HepG2 (cell line): ENCODE results near the gene TEX22. TPM values are rescaled to one million over a fixed set of nuclear protein-coding genes. Genes with fewer than 3 reads are reported as not detected.
A peak's percentile ranks its signal among the peaks of the same experiment; 100 is the strongest.

Source experiments
- CERS6 ChIP-seq: sonication (generic); formaldehyde crosslinking; IDR thresholded peaks from 2 replicates; pipeline ENCODE4 v1.5.0; 2020; ENCODE audit warnings: missing genetic modification reagents
- ELF4 ChIP-seq: sonication (generic); formaldehyde crosslinking; IDR thresholded peaks from 2 replicates; pipeline ENCODE4 v1.5.0; 2020; ENCODE audit warnings: missing genetic modification reagents, mild to moderate bottlenecking, moderate library complexity, borderline replicate concordance
- GABPA ChIP-seq, 2 experiments: IDR thresholded peaks; 2 replicates each; pipeline ENCODE4 v1.6.1; 2011 to 2016; ENCODE audit warnings: low read depth in 2 of 2, low read length in 1 of 2, missing biosample characterization in 1 of 2, missing genetic modification characterization in 1 of 2
- KMT2A ChIP-seq: sonication (generic); formaldehyde crosslinking; IDR thresholded peaks from 2 replicates; pipeline ENCODE4 v1.4.0; 2020; ENCODE audit warnings: missing genetic modification reagents
- LCORL ChIP-seq, 2 experiments: fragments of 450-650 bp in 1 of 2; sonication (generic) in 1 of 2; formaldehyde crosslinking in 1 of 2; IDR thresholded peaks; 2 replicates each; pipeline versions ENCODE4 v1.5.0 to v1.6.1; 2017 to 2020; ENCODE audit warnings: antibody characterized with exemption in 1 of 2, missing genetic modification reagents in 1 of 2
- LRRFIP1 ChIP-seq: sonication (generic); formaldehyde crosslinking; conservative IDR thresholded peaks from 2 replicates; pipeline ENCODE4 v1.4.0; 2020; ENCODE audit warnings: missing genetic modification reagents
- SAP130 ChIP-seq: IDR thresholded peaks from 2 replicates; pipeline ENCODE4 v1.6.1; 2016; ENCODE audit warnings: low read depth
- SIX1 ChIP-seq: sonication (generic); formaldehyde crosslinking; IDR thresholded peaks from 2 replicates; pipeline ENCODE4 v1.4.0; 2020; ENCODE audit warnings: missing genetic modification reagents, borderline replicate concordance
- TFDP2 ChIP-seq: sonication (generic); formaldehyde crosslinking; IDR thresholded peaks from 2 replicates; pipeline ENCODE4 v1.4.0; 2020; ENCODE audit warnings: missing genetic modification reagents
- TOPORS ChIP-seq: sonication (generic); formaldehyde crosslinking; IDR thresholded peaks from 2 replicates; pipeline ENCODE4 v1.8.0; 2023; ENCODE audit warnings: mild to moderate bottlenecking, missing genetic modification reagents
- YY1 ChIP-seq: IDR thresholded peaks from 2 replicates; pipeline ENCODE4 v1.6.1; 2011; ENCODE audit warnings: low read length, low read depth, moderate library complexity, mild to moderate bottlenecking; ENCODE audit not compliant: insufficient read depth, insufficient replicate concordance
- ZBTB1 ChIP-seq: sonication (generic); formaldehyde crosslinking; IDR thresholded peaks from 2 replicates; pipeline ENCODE4 v1.4.0; 2020; ENCODE audit warnings: missing genetic modification reagents, borderline replicate concordance
- ZBTB26 ChIP-seq: IDR thresholded peaks from 2 replicates; pipeline ENCODE4 v1.6.1; 2016; ENCODE audit warnings: missing compliant biosample characterization, missing genetic modification reagents, borderline replicate concordance
- ZBTB39 ChIP-seq: sonication (generic); formaldehyde crosslinking; IDR thresholded peaks from 2 replicates; pipeline ENCODE4 v1.5.0; 2020; ENCODE audit warnings: missing genetic modification reagents
- ZNF124 ChIP-seq: sonication (generic); formaldehyde crosslinking; IDR thresholded peaks from 2 replicates; pipeline ENCODE4 v1.4.0; 2020; ENCODE audit warnings: missing genetic modification reagents
- ZNF354B ChIP-seq: sonication (generic); formaldehyde crosslinking; IDR thresholded peaks from 2 replicates; pipeline ENCODE4 v1.8.0; 2022; ENCODE audit warnings: mild to moderate bottlenecking, missing genetic modification reagents
- ZNF547 ChIP-seq: sonication (generic); formaldehyde crosslinking; IDR thresholded peaks from 2 replicates; pipeline ENCODE4 v1.5.1; 2020; ENCODE audit warnings: mild to moderate bottlenecking, missing genetic modification reagents
- ZNF660 ChIP-seq: sonication (generic); formaldehyde crosslinking; IDR thresholded peaks from 2 replicates; pipeline ENCODE4 v1.5.1; 2020; ENCODE audit warnings: mild to moderate bottlenecking, low read depth, missing genetic modification reagents, borderline replicate concordance
- ZNF749 ChIP-seq: sonication (generic); formaldehyde crosslinking; IDR thresholded peaks from 2 replicates; pipeline ENCODE4 v1.8.0; 2022; ENCODE audit warnings: mild to moderate bottlenecking, missing genetic modification reagents, moderate library complexity, borderline replicate concordance
- polyA plus RNA-seq, 8 experiments: library from polyadenylated mRNA; depleted of rRNA in 3 of 8; stranded (reverse) in 7 of 8; unstranded in 1 of 8; fragments of >200 nt; fragmentation: Illumina TruSeq in 4 of 8; extraction: Trizol in 4 of 8; gene quantifications; 2 replicates each; pipeline versions ENCODE4 v1.2.1 to v1.2.3, GENCODE V29; 2011 to 2016; ENCODE audit warnings: low read depth in 4 of 8, missing spikeins in 1 of 8, mixed read lengths in 1 of 8; ENCODE audit not compliant: insufficient read depth in 1 of 8
- total RNA-seq, 5 experiments: library from RNA; depleted of rRNA; stranded (reverse); fragments of >200 nt; fragmentation: Illumina TruSeq; extraction: Trizol; gene quantifications; 2 replicates each; pipeline ENCODE4 v1.2.3, GENCODE V29; 2016; ENCODE audit warnings: low read depth in 1 of 5

Gene TEX22
- total and polyA plus RNA-seq, 2 of the 13 experiments (the other 11 are each of a cell fraction or from before 2014, with no cell fraction given) = 0.07 to 0.27 TPM

GRCh38 chr14:105398044-105398725 lies at the start of gene TEX22 (continued):
- TF ChIP-seq GABPA (IDR thresholded peaks at IDR 0.05; ENCODE audit: low read depth, low read length) (peak; percentile 90), GABPA (CRISPR knock-in tag; IDR thresholded peaks at IDR 0.05; ENCODE audit: low read depth) (peak; percentile 90), ZNF547 (CRISPR knock-in tag) (peak; percentile 64; the same call in 1 of the 2 replicates), SAP130 (CRISPR knock-in tag) (peak; percentile 68), TFDP2 (peak; percentile 56), ZNF660 (CRISPR knock-in tag) (no peak), ZNF124 (CRISPR knock-in tag) (no peak; the same call in 1 of the 2 replicates), ZNF749 (peak; percentile 79; the same call in 1 of the 2 replicates), LCORL (IDR thresholded peaks at IDR 0.05) (no peak), LCORL (CRISPR knock-in tag; IDR thresholded peaks at IDR 0.05) (peak; percentile 37; the same call in 1 of the 2 replicates), ZBTB1 (no peak), ZNF354B (0 out of 2 replicates have a peak, but pooled peaks have one; percentile 66), ELF4 (CRISPR knock-in tag) (no peak), KMT2A (CRISPR knock-in tag) (peak; percentile 42; the same call in 1 of the 2 replicates), ZBTB26 (no peak), TOPORS (CRISPR knock-in tag) (peak; percentile 49; the same call in 1 of the 2 replicates), CERS6 (CRISPR knock-in tag) (no peak), YY1 (peak; percentile 60), ZBTB39 (peak; percentile 90), LRRFIP1 (CRISPR knock-in tag) (no peak), SIX1 (CRISPR knock-in tag) (no peak; the same call in 1 of the 2 replicates)
